Activated T-cell treated with anti-CD3 and anti-CD28 coated beads for 4 hours (primary cell): ENCODE results near the gene KIF21B.

Experiments used
- DNase-seq: peaks from one replicate; pipeline ENCODE4 v3.0.0-alpha.2; 2020

The KIF21B gene, protein sequence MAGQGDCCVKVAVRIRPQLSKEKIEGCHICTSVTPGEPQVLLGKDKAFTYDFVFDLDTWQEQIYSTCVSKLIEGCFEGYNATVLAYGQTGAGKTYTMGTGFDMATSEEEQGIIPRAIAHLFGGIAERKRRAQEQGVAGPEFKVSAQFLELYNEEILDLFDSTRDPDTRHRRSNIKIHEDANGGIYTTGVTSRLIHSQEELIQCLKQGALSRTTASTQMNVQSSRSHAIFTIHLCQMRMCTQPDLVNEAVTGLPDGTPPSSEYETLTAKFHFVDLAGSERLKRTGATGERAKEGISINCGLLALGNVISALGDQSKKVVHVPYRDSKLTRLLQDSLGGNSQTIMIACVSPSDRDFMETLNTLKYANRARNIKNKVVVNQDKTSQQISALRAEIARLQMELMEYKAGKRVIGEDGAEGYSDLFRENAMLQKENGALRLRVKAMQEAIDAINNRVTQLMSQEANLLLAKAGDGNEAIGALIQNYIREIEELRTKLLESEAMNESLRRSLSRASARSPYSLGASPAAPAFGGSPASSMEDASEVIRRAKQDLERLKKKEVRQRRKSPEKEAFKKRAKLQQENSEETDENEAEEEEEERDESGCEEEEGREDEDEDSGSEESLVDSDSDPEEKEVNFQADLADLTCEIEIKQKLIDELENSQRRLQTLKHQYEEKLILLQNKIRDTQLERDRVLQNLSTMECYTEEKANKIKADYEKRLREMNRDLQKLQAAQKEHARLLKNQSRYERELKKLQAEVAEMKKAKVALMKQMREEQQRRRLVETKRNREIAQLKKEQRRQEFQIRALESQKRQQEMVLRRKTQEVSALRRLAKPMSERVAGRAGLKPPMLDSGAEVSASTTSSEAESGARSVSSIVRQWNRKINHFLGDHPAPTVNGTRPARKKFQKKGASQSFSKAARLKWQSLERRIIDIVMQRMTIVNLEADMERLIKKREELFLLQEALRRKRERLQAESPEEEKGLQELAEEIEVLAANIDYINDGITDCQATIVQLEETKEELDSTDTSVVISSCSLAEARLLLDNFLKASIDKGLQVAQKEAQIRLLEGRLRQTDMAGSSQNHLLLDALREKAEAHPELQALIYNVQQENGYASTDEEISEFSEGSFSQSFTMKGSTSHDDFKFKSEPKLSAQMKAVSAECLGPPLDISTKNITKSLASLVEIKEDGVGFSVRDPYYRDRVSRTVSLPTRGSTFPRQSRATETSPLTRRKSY (N-terminal part only)

DNA sequence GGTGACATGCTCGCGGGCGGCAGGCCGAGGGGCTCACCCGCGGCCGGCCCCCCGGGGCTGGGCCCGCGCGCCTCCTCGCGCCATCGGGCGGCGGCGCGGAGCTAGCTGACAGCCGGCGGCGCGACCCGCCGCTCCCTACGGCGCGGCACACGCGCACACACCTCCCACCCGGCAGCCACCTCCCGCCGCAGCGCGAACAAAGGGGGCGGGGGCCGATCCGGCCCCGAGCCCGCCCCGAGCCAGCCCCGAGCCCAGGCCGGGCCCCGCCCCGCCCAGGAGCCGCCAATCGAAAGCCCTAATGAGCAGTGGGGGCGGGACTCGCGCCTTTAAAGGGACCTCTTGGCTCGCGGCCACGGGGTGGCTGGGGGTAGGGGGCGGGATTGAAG is at the start of gene KIF21B:
Gene KIF21B (minus strand): TSS at position 198 of the 386 bp plus-strand sequence. CDS start 331 bp downstream, outside the sequence.
- peak; percentile 86 for DNase-seq

DNA sequence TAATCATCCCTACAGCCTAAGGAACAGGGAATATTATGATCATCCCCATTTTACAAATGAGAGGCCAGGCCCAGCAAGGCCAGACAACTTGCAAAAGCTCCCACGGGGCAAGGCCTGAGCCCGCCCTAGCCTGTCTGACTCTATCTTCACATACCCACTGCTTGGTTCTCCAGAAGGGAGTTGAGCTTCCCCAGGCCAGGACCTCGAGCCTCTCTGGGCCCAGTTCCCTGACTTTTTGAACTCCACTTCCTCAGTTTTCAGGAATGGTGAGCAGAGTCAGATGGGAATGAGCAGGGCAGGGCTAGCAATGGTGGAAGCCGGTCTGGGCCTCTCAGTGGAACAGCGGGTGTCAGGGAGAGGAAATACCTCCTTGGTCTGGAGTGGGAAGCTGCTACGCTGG is 49.4 kb upstream of the KIF21B start:
- DNase-seq = no peak

DNA sequence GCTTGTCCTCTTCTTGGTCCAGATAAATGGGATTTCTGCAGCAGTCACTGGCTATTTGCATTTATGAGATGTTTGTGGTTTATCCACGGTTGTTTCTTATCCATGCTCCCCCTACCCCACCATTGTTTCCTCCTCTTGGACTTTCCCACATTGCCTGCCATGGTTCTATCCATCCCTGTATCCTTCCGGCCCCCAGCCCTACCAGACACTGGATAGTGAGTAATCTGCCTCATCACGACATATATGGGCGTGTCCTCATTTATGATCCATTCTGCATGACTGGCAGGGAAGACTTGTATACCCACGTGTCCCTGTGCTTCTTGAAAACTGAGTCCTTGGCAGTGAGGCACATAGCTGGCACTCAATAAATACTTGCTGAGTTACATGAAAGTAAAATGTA is 48.6 kb upstream of the KIF21B start:
- DNase-seq = no peak

DNA sequence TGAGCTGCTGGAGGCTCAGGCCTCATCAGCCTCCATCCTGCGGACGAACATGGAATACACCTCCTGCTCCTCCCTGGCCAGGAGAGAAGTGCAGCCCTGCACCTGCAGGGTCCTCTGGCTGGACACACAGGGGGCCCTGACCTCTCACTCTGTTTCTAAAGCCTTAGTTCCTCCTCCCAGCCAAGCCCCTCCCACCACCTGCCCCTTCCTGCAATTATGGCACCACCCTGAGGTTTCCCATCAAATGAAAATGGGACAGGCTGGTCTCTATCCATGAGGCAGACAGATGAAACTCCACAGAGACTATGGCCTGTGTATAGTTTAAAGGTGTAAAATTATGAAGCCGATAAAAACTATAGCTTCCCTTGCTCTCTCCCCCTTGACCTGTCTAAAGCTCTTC is 46.1 kb upstream of the KIF21B start:
- DNase-seq = no peak

- no peak for DNase-seq
These were observed 45.5 kb upstream of the KIF21B start for GRCh38 chr1:201068976-201069375.

DNA sequence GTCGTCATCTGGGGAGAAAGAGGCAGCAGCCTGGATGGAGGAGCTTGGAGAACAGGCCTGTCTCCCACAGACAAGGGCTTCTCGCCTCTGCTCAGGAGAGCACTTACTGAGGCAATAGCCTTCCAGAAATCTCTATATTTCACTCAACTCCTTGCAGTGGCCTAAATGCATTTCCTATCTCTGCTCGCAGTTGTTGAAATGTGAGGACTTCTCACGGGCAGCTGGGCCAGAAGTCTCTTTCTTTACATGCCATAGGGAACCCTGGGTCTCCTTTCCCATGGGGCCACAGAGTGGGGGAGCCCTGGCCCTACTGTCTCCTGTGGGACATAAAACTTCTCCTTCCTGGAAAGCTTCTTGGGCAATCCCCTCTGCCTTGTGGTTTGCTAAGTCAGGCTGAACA is 43.5 kb upstream of the KIF21B start:
- no peak for DNase-seq

GRCh38 chr1:201065686-201066085 is 42.2 kb upstream of the KIF21B start:
- no peak for DNase-seq

- no peak for DNase-seq
These were observed 41.3 kb upstream of the KIF21B start for GRCh38 chr1:201064806-201065205.

DNA sequence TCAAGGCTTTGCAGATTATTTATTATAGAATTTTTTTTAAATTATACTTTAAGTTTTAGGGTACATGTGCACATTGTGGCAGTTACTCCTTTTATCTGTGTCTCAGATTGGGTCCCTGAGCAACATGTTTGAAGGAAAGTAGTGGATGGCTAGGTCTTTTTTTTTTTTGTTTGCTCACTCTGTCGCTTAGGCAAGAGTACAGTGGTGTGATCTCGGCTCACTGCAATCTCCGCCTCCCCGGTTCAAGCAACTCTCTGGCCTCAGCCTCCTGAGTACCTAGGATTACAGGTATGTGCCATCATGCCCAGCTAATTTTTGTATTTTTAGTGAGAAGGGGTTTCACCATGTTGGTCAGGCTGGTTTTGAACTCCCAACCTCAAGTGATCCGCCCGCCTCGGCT is 39.6 kb upstream of the KIF21B start:
- no peak for DNase-seq

DNA sequence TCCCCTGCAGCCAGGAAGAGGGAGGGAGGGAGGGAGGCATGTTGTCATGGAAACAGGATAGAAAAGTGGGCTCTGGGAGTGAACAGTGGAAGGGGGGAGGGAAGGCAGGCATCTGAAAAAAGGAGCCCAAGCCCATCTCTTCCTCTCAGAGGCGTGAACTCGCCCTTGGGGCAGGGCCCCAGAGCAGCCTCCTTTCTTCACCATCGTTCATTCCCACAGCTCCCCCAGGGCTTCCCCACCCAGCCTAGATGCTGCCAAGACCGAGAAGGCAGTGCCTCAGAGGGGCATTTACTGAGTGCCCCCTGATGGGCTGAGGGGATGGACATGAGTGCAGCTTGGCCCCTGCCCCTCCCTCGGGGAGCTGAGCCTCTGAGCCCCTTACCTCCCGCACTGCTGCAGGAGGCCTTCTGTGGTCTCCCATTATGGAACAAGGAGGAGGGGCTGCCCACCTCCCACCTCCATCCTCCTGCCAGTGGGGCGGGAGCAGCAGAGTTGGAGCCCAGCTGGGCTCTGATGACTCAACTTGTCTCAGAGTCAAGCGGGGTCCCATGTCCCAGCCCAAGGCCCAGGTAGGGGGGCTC is 39.1 kb upstream of the KIF21B start:
- no peak for DNase-seq

- no peak for DNase-seq
These were observed 38.4 kb upstream of the KIF21B start for GRCh38 chr1:201061886-201062285.

DNA sequence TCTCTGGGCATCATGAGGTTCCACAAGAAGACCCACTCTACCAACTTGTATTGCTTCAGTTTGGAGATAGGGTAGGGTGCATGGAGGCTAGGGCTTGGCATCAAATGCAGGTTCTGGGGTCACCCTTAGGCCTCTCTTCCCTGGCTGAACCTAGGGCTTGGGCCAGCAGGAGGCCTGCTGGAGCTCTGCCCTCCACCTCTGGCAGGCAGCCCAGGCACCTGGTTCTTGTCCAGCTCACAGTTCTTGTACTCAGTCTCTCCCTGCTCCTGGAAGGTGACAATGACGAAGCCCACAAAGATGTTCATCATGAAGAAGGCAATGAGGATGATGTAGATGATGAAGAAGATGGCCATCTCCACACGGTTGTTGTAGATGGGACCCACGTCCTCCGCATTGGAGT is 37.5 kb upstream of the KIF21B start:
- no peak for DNase-seq

DNA sequence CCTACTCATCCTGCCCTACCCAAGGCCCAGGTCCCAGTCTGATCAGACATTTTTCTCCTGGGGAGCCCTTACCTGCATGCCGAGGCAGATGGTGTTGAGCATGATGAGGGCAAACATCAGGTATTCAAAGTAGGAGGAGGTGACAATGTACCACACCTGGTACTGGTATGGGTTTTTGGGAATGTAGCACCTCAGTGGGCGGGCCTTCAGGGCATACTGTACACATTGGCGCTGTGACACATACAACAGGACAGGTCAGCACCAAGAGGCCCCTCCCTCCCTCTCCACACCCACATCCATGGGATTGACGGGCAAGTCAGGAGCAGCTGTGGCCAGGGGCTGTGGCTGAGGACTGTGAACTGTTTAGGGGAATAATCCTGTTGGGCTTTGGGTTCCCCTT is 37.1 kb upstream of the KIF21B start:
- DNase-seq = no peak

- no peak for DNase-seq
These were observed 36.5 kb upstream of the KIF21B start for GRCh38 chr1:201059871-201060555.

GRCh38 chr1:201059401-201059800 is 35.9 kb upstream of the KIF21B start:
- no peak for DNase-seq

- no peak for DNase-seq
These were observed 30.6 kb upstream of the KIF21B start for GRCh38 chr1:201054091-201054543.

DNA sequence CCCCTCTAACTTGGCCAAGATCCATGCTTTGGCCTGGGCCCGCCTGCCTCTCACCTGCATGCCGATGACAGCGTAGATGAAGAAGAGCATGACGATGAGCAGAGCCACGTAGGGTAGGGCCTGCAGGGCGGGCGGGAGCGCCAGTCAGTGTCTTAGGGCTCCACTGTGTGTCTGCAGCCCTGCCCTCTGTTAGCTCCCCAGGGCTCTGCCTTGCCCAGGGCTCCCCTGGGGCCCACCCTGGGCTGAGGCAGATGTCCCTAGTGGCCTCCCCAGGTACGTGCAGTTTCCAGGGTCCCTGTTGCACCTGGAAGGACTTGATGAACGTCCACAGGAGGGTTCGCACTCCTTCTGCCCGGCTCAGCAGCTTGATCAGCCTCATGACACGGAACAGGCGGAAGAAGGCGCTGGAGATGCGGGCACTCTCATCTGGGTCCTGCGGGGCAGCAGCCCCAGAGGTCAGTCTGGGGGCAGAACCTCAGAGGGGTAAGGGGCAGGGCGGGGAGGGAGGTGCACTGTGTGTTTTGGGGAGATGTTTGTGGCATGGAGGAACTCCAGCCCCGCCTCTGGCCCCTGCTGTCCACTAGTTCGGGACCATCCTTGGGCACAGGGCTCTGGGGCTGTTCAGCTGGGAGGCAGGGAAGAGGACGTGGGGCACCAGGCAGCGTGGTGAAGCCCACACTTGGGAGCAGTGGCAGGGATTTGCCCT is 29.8 kb upstream of the KIF21B start:
- no peak for DNase-seq

GRCh38 chr1:201051399-201051798 is 27.9 kb upstream of the KIF21B start:
- DNase-seq = no peak

GRCh38 chr1:201050515-201051277 is 27.2 kb upstream of the KIF21B start:
- DNase-seq = no peak

- DNase-seq = no peak
These were observed 25.8 kb upstream of the KIF21B start for GRCh38 chr1:201049248-201049831.
